Astrocyte (in vitro differentiated cells and primary cell): ENCODE results near the gene DTNA. TPM values are rescaled to one million over a fixed set of nuclear protein-coding genes. Genes with fewer than 3 reads are reported as not detected.

Experiments
- DNase-seq: peaks from one replicate; pipeline ENCODE4 v3.0.0-alpha.2; 2010; ENCODE audit warnings: low read depth
- FAIRE-seq: peaks from 2 replicates; lab custom pipeline; 2011; peaks lifted over from hg19 to GRCh38; lab: Jason Lieb, UNC
- H2AFZ ChIP-seq: 2 replicates; pipeline ENCODE4 v1.6.0; 2012; ENCODE audit warnings: low read depth, low read length, inconsistent platforms
- H3K27ac ChIP-seq: 2 replicates; pipeline ENCODE4 v1.5.1; 2011; ENCODE audit warnings: low read depth, low read length, inconsistent platforms
- H3K27me3 ChIP-seq: 2 replicates; pipeline ENCODE4 v1.6.0; 2011; ENCODE audit warnings: low read length, inconsistent platforms; ENCODE audit not compliant: insufficient read depth
- H3K36me3 ChIP-seq: 2 replicates; pipeline ENCODE4 v1.5.1; 2011; ENCODE audit warnings: low read length, inconsistent platforms; ENCODE audit not compliant: insufficient read depth
- H3K4me1 ChIP-seq: 2 replicates; pipeline ENCODE4 v1.5.1; 2011; ENCODE audit warnings: low read length, inconsistent platforms; ENCODE audit not compliant: insufficient read depth
- H3K4me2 ChIP-seq: 2 replicates; pipeline ENCODE4 v1.6.0; 2012; ENCODE audit warnings: low read length, inconsistent platforms
- H3K4me3 ChIP-seq: 2 replicates; pipeline ENCODE4 v1.5.1; 2011; ENCODE audit warnings: low read depth, mild to moderate bottlenecking, low read length, inconsistent platforms; ENCODE audit not compliant: insufficient read depth
- H3K79me2 ChIP-seq: 2 replicates; pipeline ENCODE4 v1.6.0; 2012; ENCODE audit warnings: mild to moderate bottlenecking, low read length, inconsistent platforms; ENCODE audit not compliant: insufficient read depth
- H3K9ac ChIP-seq: 2 replicates; pipeline ENCODE4 v1.6.0; 2012; ENCODE audit warnings: mild to moderate bottlenecking, low read length, inconsistent platforms
- H3K9me3 ChIP-seq: 2 replicates; pipeline ENCODE4 v1.5.1; 2012; ENCODE audit warnings: low read depth, mild to moderate bottlenecking, low read length, inconsistent platforms; ENCODE audit not compliant: insufficient read depth
- H4K20me1 ChIP-seq: 2 replicates; pipeline ENCODE4 v1.6.0; 2012; ENCODE audit warnings: low read length, inconsistent platforms; ENCODE audit not compliant: insufficient read depth
- H3K27ac Mint-ChIP-seq: one replicate; pipeline ENCODE4 v1.8.0; 2021; ENCODE audit warnings: mild to moderate bottlenecking, mixed read lengths; ENCODE audit not compliant: unreplicated experiment
- H3K27me3 Mint-ChIP-seq: one replicate; pipeline ENCODE4 v1.8.0; 2021; ENCODE audit warnings: low read depth, mixed read lengths; ENCODE audit not compliant: unreplicated experiment
- H3K36me3 Mint-ChIP-seq: one replicate; pipeline ENCODE4 v1.8.0; 2021; ENCODE audit warnings: low read depth, mixed read lengths; ENCODE audit not compliant: unreplicated experiment
- H3K4me1 Mint-ChIP-seq: one replicate; pipeline ENCODE4 v1.8.0; 2021; ENCODE audit warnings: low read depth, mixed read lengths; ENCODE audit not compliant: unreplicated experiment
- H3K4me3 Mint-ChIP-seq: one replicate; pipeline ENCODE4 v1.8.0; 2021; ENCODE audit warnings: mild to moderate bottlenecking, moderate library complexity, mixed read lengths; ENCODE audit not compliant: unreplicated experiment
- H3K9me3 Mint-ChIP-seq: one replicate; pipeline ENCODE4 v1.8.0; 2021; ENCODE audit warnings: mild to moderate bottlenecking, mixed read lengths; ENCODE audit not compliant: unreplicated experiment
- CTCF ChIP-seq: IDR thresholded peaks from 2 replicates; pipeline ENCODE4 v1.5.1; 2011; ENCODE audit warnings: low read depth, mild to moderate bottlenecking, inconsistent platforms, low read length, moderate library complexity; ENCODE audit not compliant: insufficient read depth
- EZH2 ChIP-seq: IDR thresholded peaks from 2 replicates; pipeline ENCODE4 v1.6.1; 2012; ENCODE audit warnings: mild to moderate bottlenecking, low read length, inconsistent platforms; ENCODE audit not compliant: insufficient read depth
- total RNA-seq: library from RNA; stranded (reverse); gene quantifications from 2 replicates; pipeline ENCODE4 v1.2.1, GENCODE V29; 2021

The DTNA gene
- total RNA-seq, 1 donor from 2014 or later = 41.1 TPM

GRCh38 chr18:34928754-34929335 is 218.7 kb downstream of the DTNA start:
- H3K36me3 ChIP-seq = no peaks in the 10 kb centered on the region
- Mint-ChIP-seq H3K4me1 (peaks cover 29% of the 10 kb centered on the region), H3K9me3 (no peaks in the 10 kb centered on the region), H3K27ac (peak overlapping the region; percentile 82), H3K27me3 (no peaks in the 10 kb centered on the region), H3K36me3 (no peaks in the 10 kb centered on the region), H3K4me3 (no peak overlapping the region)
- no peaks in the 10 kb centered on the region for H3K27me3 ChIP-seq
- TF ChIP-seq EZH2 = no peak
- TF ChIP-seq CTCF = no peak
- no peaks in the 10 kb centered on the region for H3K79me2 ChIP-seq
- H3K4me2 ChIP-seq = peak overlapping the region; percentile 54
- H3K9me3 ChIP-seq = no peaks in the 10 kb centered on the region
- H2AFZ ChIP-seq = no peak overlapping the region
- FAIRE-seq (no peak), DNase-seq (no peak)
- H3K27ac ChIP-seq = no peak overlapping the region
- no peaks in the 10 kb centered on the region for H3K4me1 ChIP-seq
- no peak overlapping the region for H3K4me3 ChIP-seq
- no peak overlapping the region for H3K9ac ChIP-seq
- no peaks in the 10 kb centered on the region for H4K20me1 ChIP-seq

- peak; percentile 37 for FAIRE-seq
These were observed 219.3 kb downstream of the DTNA start for GRCh38 chr18:34929336-34929780.

More at GRCh38 chr18:34929336-34929780, 219.3 kb downstream of the DTNA start:
- Histone ChIP-seq H2AFZ (no peak overlapping the region), H3K9me3 (no peaks in the 10 kb centered on the region), H3K9ac (no peak overlapping the region), H3K36me3 (no peaks in the 10 kb centered on the region), H3K4me1 (no peaks in the 10 kb centered on the region), H3K4me3 (no peak overlapping the region), H3K4me2 (peak overlapping the region; percentile 54), H3K27me3 (no peaks in the 10 kb centered on the region), H3K79me2 (no peaks in the 10 kb centered on the region), H3K27ac (peak overlapping the region; percentile 18), H4K20me1 (no peaks in the 10 kb centered on the region)
- Mint-ChIP-seq H3K9me3 (no peaks in the 10 kb centered on the region), H3K27ac (peak overlapping the region; percentile 88), H3K27me3 (no peaks in the 10 kb centered on the region), H3K36me3 (no peaks in the 10 kb centered on the region), H3K4me1 (peaks cover 32% of the 10 kb centered on the region), H3K4me3 (no peak overlapping the region)
- peak; percentile 82 for DNase-seq
- TF ChIP-seq EZH2 (no peak), CTCF (no peak)
